Fibroblast of gingiva (primary cell): ENCODE data around the gene TTC5.
"Not testable (repeated sequence)": the region's sequence is repeated elsewhere in the genome, so short reads cannot be mapped to it uniquely, and the experiment has no call there.

Experiments
- DNase-seq: peaks from one replicate; pipeline ENCODE4 v3.0.0-alpha.2; 2011; ENCODE audit warnings: low read depth

The TTC5 gene

GRCh38 chr14:20305265-20306078 is at the start of gene TTC5:
Gene TTC5, minus strand, starts transcription at chr14:20305951. Its CDS starts 14 bp downstream, at chr14:20305937.
- peak; percentile 88 for DNase-seq

- DNase-seq = peak; percentile 28
Measured at GRCh38 chr14:20350860-20351259, 45.1 kb upstream of the TTC5 start.

- no peak for DNase-seq
Measured at GRCh38 chr14:20350282-20350681, 44.5 kb upstream of the TTC5 start.

- DNase-seq = no peak
Measured at GRCh38 chr14:20347747-20348146, 42.0 kb upstream of the TTC5 start.

GRCh38 chr14:20346713-20347112 is 41.0 kb upstream of the TTC5 start:
- no peak for DNase-seq

GRCh38 chr14:20345366-20345765 is 39.6 kb upstream of the TTC5 start:
- no peak for DNase-seq

GRCh38 chr14:20343862-20344220 is 38.1 kb upstream of the TTC5 start:
- DNase-seq = no peak

GRCh38 chr14:20343092-20343861 is 37.5 kb upstream of the TTC5 start, which contains the start of gene PARP2:
Gene PARP2, plus strand, starts transcription at chr14:20343635. Its CDS starts 7 bp downstream, at chr14:20343642.
- DNase-seq = peak; percentile 100

GRCh38 chr14:20341646-20342045 is 35.9 kb upstream of the TTC5 start:
- DNase-seq = no peak

GRCh38 chr14:20341032-20341431 is 35.3 kb upstream of the TTC5 start:
- not testable (repeated sequence) for DNase-seq

- DNase-seq = no peak
Measured at GRCh38 chr14:20334017-20334416, 28.3 kb upstream of the TTC5 start.

- DNase-seq = no peak
Measured at GRCh38 chr14:20333494-20333841, 27.7 kb upstream of the TTC5 start.

GRCh38 chr14:20332788-20333493 is 27.2 kb upstream of the TTC5 start, which contains the start of gene CCNB1IP1:
Gene CCNB1IP1, minus strand, starts transcription at chr14:20333279. Its CDS starts 16,756 bp downstream, at chr14:20316523.
- peak; percentile 81 for DNase-seq

GRCh38 chr14:20332431-20332787 is 26.7 kb upstream of the TTC5 start:
- DNase-seq = no peak

GRCh38 chr14:20331053-20331613 is 25.4 kb upstream of the TTC5 start:
- no peak for DNase-seq

- DNase-seq = no peak
Measured at GRCh38 chr14:20329355-20329754, 23.6 kb upstream of the TTC5 start.

- no peak for DNase-seq
Measured at GRCh38 chr14:20328705-20329104, 23.0 kb upstream of the TTC5 start.

GRCh38 chr14:20327005-20327869 is 21.5 kb upstream of the TTC5 start:
- peak; percentile 56 for DNase-seq

GRCh38 chr14:20317720-20318119 is 12.0 kb upstream of the TTC5 start:
- DNase-seq = no peak

- DNase-seq = no peak
Measured at GRCh38 chr14:20314026-20314425, 8.3 kb upstream of the TTC5 start.

GRCh38 chr14:20306079-20306423 is 300 bp upstream of the TTC5 start:
- DNase-seq = no peak
